GM21529 (cell line): ENCODE data around the gene IGFBP2.

Source experiments
- ATAC-seq: cut with Tn5 transposase; IDR thresholded peaks from one replicate; pipeline ENCODE4 v1.9.1; 2021; ENCODE audit not compliant: unreplicated experiment

IGFBP2 gene

DNA sequence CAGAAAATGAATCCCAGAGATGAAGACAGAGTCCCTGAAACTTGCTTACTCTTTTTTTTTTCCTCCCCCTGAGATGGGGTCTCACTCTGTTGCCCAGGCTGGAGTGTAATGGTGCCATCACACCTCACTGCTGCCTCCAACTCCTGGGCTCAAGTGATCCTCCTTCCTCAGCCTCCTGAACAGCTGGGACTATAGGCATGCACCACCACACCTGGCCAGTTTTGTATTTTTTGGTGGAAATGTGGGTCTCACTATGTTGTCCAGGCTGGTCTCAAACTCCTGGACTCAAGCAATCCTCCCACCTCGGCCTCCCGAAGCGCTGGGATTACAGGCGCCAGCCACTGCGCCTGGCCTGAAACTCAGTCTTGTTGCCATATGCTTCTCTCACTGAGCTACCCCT, 27.8 kb downstream of the IGFBP2 start:
- no peak for ATAC-seq

- no peak for ATAC-seq
These were observed 28.6 kb downstream of the IGFBP2 start for GRCh38 chr2:216661639-216662375.

- no peak for ATAC-seq
These were observed 29.9 kb downstream of the IGFBP2 start for GRCh38 chr2:216663106-216663505.

DNA sequence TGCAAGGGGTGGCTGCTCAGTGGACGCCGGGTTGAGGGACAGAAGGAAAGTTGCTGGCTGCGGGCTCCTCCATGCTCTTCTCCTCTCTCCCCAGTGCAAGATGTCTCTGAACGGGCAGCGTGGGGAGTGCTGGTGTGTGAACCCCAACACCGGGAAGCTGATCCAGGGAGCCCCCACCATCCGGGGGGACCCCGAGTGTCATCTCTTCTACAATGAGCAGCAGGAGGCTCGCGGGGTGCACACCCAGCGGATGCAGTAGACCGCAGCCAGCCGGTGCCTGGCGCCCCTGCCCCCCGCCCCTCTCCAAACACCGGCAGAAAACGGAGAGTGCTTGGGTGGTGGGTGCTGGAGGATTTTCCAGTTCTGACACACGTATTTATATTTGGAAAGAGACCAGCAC, 30.6 kb downstream of the IGFBP2 start:
- ATAC-seq: no peak

DNA sequence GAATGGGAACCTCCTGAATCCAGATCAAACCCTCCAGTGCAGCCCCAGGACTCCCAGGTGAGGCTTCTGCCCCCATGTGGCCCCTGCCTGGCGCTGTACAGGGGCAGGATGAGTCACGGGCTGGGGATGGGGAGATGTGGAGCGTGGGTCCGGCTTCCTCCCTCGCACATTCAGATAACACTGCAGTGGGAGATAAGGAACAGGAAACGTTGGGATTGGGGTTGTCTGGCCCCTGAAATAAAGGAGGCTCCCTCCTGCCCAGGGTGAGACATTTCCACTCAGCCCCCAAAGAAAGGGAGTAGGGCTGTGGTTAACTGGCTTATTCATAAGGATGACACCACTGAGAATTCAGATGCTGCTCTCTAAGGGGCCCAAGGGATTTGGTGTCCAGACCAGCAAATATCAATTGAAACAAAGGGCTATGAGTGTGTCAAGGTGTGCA, 31.4 kb downstream of the IGFBP2 start:
- ATAC-seq: no peak

DNA sequence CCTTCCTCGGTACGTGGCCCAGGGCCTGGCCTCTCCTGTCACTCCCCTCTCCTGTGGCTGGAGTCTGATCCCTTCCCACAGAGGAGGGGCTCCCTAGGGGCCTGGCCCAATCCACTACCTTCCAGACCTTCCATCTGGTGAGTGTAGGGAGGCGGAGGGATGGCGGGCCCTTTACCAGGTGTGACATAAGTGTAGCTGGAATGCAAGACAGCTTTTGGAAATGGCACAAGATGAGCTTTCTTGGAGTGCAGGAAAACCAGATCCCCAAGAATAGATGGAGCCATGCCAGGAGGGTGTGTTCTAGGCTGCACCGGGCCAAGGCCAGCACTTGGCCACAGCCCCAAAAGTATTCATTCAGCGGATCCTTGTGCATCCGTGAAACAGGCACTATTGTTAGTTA, 32.0 kb downstream of the IGFBP2 start:
- ATAC-seq: no peak

DNA sequence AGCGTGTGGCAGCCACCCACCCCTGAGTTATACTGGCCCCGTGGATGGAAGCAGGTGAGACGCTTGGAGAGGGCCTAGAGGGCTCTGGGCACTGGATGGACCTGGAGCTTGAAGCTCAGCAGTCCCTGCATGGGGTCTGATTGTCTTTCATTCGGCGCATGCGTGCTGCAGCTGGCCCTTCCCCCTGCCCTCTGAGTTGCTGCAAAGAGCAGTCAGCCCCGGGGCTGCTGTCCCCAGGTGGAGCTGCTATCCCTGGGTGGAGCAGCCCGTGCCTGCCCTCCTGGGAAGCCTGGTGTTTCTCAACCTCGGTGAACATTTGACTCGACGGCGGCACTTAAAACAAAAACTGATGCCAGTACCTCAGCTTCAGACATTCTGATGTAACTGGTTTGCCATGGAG, 32.5 kb downstream of the IGFBP2 start:
- ATAC-seq: no peak

DNA sequence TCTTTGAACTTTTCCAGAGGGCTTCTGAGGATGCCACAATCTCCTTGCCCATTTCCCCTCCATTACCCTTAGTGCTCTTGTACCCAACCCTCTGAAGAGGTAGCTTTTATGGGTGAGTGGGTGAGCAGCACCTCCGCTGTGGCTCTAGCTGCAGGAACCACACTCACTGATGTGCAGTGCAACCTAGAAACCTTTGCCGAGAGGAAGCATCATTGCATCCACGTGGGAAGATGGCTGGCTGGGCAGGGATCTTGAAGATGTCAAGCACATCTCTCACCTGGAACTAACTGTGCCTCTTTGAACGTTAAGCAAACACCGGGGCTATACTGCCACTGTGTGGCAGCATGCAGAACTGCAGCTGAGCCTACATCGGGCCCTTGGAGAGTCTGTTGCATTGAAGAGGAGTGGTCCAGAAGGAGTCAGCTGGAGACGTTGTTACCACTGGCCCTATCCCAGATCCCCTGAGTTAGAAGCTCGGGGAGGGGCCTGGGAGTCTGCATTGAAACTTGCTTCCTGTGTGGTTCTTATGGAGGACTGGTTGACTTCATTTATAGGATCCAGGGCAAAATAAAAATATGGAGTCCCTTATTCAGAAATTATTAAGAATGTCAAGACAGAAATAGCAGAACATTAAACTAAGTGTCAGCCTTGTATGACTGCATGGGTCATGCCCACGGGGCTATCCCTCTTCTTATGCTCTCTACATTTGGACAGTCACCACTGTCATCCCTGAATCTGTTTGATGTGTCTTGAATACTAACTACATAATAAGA, 33.4 kb downstream of the IGFBP2 start:
- ATAC-seq: peak; percentile 70

DNA sequence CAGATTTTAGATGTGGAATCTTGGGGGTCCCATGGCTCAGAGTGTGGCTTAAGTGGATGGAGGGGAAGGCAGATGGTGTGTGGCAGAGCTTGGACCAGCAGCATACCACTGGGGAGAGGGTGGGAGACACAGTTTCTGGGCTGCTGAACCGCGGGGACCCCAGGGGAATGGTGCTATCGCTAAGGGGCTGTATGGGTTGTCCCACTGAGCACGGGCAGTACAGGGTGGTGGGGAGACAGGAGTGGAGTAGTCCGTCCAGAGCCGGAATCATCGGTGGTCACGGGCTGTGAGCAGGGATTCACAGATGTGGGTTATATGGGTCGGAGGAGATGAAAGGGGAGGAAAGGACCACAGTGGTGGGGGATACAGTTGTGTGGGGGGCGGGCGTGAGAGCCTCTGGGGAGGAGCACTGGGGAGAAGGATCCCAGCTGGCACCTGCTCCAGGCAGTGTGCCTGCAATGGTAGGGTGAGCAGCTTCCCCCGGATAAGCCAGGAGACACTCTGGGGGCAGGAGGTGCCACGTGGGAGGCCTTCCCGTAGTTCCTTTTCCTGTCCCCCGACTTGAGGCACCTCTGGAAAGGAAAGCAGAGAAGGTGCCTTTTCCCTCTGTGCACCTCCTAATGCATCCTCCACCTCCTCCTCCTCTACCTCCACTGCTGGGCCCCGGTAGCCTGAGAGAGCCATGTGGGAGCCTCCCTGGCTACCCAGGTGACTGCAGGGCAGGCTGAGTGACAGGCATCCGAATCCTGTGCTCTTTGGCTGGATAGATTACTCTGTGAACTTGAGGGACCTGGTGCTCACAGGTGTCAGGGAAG, 37.3 kb downstream of the IGFBP2 start:
- ATAC-seq: no peak

- no peak for ATAC-seq
These were observed 37.8 kb downstream of the IGFBP2 start for GRCh38 chr2:216671081-216671411.

DNA sequence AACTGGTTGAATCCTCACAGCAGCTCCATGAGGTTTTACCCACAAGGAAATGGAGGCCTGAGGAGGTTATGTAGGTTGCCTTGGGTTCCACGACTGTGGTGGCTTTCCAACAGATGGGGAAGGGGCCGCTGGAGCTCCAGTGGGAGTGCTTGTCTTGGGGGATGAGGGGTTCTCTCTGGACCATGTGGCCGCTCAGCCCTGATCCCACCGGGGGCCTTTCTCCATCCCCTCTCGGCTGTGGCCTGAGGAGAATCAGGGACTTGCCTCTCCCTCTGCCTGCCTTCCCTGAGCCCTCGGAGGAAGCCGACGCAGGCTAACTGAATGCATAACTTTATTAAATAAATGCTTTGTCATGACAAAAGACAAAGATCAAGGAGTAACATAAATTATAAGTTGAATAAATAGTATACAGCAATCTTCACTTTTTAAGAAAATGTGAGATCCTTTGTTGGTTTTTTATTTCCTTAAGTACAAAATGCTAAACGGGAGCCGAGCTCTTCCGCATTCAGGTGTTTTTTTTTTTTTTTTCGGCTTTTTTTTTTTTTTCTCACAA, 38.6 kb downstream of the IGFBP2 start:
- no peak for ATAC-seq

DNA sequence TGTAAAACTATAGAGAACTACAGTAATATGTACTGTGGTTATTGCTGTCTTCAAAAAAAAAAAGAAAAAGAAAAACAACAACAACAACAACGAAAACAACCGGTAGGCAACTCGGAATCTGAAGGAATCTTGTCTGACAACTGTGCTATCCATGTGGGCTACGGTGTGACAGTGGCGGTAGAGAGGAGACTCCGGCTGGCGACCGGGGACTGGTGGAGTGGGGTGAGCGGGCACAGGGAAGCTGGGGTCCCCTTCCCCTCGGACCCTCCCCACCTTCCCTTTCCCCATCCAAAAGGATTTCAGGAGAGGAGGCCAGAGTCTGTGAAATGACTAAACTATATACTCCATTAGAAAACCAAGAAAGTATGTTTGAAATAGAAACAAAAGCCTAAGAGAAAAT, 39.2 kb downstream of the IGFBP2 start:
- ATAC-seq: no peak

DNA sequence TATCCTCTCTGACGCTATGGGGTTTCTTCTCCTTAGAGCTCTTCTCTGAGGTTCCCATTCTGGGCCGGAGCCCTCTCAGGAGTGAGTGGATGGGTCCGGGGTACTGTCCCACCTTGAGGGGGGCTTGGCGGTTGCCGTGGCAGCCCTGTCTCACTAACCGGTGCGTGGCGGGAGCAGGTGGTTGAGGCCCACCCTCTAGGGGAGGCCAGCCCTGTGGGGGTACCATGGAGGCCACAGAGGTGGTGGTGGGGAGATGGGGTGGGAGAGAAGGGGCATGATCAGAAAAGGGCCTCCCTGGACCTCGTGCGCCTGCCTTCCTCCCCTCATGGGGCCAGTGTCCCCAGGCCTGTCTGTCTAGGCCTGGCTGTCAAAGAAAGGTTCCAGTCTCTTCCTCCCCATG, 39.8 kb downstream of the IGFBP2 start:
- no peak for ATAC-seq

DNA sequence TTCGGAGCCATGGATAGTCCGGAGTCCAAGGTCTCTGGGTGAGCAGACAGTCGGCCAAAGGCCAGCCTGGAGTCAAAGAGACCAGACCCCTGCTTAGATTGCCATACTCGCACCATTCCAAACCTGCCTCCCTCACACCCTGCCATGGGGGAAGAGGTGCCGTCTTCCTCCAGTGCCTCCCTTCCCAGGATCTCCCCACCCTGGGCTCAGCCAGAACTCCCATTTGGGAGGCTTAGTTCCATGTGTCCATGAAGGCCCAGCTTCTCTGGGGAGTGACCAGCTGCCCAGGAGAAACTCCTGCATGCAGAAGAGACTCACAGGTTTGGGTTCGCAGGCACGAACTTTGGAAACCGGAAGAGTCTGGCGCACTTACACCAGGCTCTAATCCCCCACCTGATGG, 40.4 kb downstream of the IGFBP2 start:
- no peak for ATAC-seq

GRCh38 chr2:216674376-216674775, 41.2 kb downstream of the IGFBP2 start:
- no peak for ATAC-seq

GRCh38 chr2:216676630-216677029, 43.4 kb downstream of the IGFBP2 start:
- no peak for ATAC-seq

DNA sequence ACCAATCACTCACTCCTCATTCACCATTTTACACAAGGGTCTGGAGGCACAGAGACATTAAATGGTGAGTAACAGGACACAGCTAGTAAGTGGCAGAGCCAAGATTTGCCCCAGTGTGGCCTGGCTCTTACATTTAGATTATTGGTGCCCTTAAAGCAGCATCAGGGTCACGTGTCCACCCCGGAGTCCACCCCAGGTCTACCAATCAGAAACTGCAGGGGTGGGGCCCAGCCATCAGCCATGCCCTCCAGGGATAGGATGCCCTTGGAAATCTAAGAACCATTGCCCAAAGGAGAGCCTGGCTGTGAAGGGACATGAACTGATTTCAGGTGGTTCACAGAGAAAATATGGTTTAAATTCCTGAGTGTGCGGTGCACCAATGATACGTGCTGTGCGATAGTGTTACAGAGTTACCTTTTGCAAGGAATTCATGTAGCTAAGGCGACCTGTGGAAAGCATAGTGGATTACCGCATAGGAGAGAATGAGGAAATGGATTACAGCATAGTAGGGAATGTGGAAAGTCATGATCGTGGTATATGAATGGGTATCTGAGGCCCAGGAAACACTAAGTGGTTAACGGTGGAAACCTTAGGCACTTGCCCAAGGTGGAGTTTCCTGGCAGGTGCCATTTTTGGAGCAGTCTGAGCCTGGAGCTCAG, 44.3 kb downstream of the IGFBP2 start:
- no peak for ATAC-seq

DNA sequence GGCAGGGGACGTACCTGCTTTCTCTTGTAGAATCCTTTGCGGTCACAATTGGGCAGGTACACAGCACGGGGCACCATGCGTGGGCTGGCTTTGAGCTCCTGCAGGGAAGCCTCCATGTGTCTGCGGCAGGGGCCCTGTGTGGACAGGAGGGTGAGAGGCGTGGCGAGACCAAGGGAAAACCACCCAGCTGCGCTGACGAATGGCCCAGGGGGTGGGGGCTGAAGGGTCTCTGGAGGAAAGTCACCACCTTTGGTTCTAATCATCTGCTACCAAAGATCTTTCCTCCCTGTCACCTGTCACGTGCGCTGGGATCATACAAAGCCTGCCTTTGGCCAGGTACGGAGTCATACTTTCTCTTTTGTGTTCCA, 44.9 kb downstream of the IGFBP2 start:
- ATAC-seq: no peak

- no peak for ATAC-seq
These were observed 45.8 kb downstream of the IGFBP2 start for GRCh38 chr2:216678813-216679657.

GRCh38 chr2:216679658-216680024, 46.4 kb downstream of the IGFBP2 start:
- ATAC-seq: no peak
